ENCODE data around the gene GEMIN2.

DNA sequence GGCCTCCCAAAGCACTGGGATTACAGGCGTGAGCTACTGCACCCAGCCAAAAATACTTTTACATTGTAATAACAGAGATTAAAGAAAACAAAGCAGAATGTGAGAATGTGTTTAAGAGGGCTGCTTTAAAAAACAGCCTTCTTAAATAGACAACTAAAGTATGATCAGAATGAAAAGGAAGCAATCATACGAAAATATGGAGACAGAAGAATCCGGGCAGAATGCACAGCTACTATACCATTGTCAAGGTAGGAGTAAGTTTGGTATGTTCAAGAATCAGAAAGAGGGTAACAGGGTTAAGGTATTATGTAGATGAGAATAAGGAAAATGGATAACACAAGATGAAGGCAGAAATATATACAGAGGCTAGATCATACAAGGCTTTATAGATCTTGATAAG lies 19.6 kb upstream of the GEMIN2 start:
- TF ChIP-seq, protein P1, sequence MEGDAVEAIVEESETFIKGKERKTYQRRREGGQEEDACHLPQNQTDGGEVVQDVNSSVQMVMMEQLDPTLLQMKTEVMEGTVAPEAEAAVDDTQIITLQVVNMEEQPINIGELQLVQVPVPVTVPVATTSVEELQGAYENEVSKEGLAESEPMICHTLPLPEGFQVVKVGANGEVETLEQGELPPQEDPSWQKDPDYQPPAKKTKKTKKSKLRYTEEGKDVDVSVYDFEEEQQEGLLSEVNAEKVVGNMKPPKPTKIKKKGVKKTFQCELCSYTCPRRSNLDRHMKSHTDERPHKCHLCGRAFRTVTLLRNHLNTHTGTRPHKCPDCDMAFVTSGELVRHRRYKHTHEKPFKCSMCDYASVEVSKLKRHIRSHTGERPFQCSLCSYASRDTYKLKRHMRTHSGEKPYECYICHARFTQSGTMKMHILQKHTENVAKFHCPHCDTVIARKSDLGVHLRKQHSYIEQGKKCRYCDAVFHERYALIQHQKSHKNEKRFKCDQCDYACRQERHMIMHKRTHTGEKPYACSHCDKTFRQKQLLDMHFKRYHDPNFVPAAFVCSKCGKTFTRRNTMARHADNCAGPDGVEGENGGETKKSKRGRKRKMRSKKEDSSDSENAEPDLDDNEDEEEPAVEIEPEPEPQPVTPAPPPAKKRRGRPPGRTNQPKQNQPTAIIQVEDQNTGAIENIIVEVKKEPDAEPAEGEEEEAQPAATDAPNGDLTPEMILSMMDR (IDR thresholded peaks at IDR 0.05) = no peak
- TF ChIP-seq POLR2A (IDR thresholded peaks at IDR 0.05) = no peak

All from heart left ventricle (tissue), 13 donors.